Raji (cell line): ENCODE data around the gene STAB2.

Source experiments
- POLR2A ChIP-seq: IDR thresholded peaks from 2 replicates; pipeline ENCODE4 v1.6.1; 2011; ENCODE audit warnings: low read depth, low read length, control low read depth; ENCODE audit not compliant: insufficient read depth

The STAB2 gene

GRCh38 chr12:103664626-103665025 is 77.6 kb downstream of the STAB2 start:
- no peak for TF ChIP-seq POLR2A

GRCh38 chr12:103665971-103666370 is 78.9 kb downstream of the STAB2 start:
- no peak for TF ChIP-seq POLR2A

GRCh38 chr12:103667125-103667524 is 80.1 kb downstream of the STAB2 start:
- TF ChIP-seq POLR2A, result no peak

GRCh38 chr12:103668520-103668919 is 81.4 kb downstream of the STAB2 start:
- no peak for TF ChIP-seq POLR2A

- TF ChIP-seq POLR2A, result no peak
Measured at GRCh38 chr12:103671367-103671766, 84.3 kb downstream of the STAB2 start.

GRCh38 chr12:103672401-103673119 is 85.5 kb downstream of the STAB2 start:
- TF ChIP-seq POLR2A, result no peak

GRCh38 chr12:103673487-103673886 is 86.4 kb downstream of the STAB2 start:
- no peak for TF ChIP-seq POLR2A

- TF ChIP-seq POLR2A, result no peak
Measured at GRCh38 chr12:103673891-103674375, 86.9 kb downstream of the STAB2 start.

- no peak for TF ChIP-seq POLR2A
Measured at GRCh38 chr12:103676893-103677292, 89.8 kb downstream of the STAB2 start.

- no peak for TF ChIP-seq POLR2A
Measured at GRCh38 chr12:103677341-103677740, 90.3 kb downstream of the STAB2 start.

GRCh38 chr12:103677905-103678304 is 90.8 kb downstream of the STAB2 start:
- no peak for TF ChIP-seq POLR2A

- TF ChIP-seq POLR2A, result no peak
Measured at GRCh38 chr12:103679421-103680170, 92.5 kb downstream of the STAB2 start.

GRCh38 chr12:103680591-103681141 is 93.6 kb downstream of the STAB2 start:
- TF ChIP-seq POLR2A, result no peak

- TF ChIP-seq POLR2A, result no peak
Measured at GRCh38 chr12:103686026-103686425, 99.0 kb downstream of the STAB2 start.

- no peak for TF ChIP-seq POLR2A
Measured at GRCh38 chr12:103687253-103687652, 100.2 kb downstream of the STAB2 start.
